HG03378 (cell line): ENCODE data around the gene INSM2.

ENCODE experiments used
- ATAC-seq: cut with Tn5 transposase; IDR thresholded peaks from one replicate; pipeline ENCODE4 v1.9.1; 2021; ENCODE audit warnings: mild to moderate bottlenecking, moderate library complexity; ENCODE audit not compliant: unreplicated experiment

INSM2 gene

DNA sequence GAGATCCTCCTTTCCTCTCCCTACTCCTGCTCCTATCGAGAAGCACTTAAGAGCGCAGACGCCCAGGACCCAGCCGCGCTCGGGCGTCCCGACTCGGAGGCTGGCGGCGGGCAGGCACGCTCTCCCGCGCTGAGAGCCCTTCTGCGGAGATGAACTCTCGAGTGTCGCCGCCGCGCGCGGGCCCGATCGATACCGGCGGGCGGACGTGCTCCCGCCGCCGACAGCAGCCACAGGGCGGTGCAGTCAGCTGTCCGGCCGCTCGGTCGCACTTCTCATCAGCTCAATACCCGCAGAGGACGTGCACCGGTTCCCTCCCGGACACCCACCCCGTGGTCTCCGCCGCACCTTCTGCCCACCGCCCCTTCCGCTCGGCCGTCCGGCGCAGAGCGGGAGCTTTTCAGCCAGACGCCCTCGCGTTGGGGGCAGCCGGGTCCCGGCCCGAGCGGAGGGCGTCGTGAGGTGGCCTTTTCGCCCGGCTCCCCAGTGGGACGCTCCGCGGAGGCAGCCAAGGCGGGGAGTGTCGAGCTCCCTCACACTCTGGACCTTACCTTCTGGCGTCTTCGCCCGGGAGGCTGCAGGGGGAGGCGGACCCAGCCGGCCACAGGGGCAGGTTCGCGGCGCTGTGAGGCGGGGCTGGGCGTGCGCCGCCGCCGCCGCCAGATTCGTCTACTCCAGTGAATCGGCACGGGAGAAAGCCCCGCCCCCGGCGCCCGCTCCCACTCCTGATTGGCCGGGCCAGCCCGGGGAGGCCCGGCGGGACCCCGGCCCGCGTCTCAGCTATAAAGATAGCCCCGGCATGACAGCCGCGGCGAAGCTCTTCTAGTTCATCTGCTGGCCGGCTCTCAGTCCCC is at the start of gene INSM2:
Gene INSM2 (plus strand): TSS at position 808 of the 851 bp plus-strand sequence. CDS start 89 bp downstream, outside the sequence.
- peak; percentile 49 for ATAC-seq

DNA sequence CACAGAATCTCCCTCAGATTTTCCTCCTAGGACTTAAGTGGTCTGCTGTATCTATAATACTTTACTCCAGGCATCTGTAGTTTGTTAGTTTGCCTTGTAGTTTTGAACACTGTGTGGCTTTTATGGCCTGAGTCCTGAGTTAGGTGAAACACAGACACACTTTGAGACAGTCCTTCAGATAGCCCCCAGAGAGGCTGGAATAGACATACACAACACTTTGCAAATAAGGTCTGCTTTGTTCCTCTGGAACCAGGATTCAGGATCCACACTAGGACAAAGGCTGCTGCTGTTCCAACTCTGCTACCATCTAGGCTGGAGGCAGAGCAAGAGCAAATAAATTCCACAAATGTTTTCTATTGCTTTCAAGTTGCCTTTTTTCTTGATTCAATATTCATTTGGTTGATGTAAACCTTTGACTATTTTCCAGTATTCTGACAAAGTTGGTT is 41.4 kb upstream of the INSM2 start:
- no peak for ATAC-seq

DNA sequence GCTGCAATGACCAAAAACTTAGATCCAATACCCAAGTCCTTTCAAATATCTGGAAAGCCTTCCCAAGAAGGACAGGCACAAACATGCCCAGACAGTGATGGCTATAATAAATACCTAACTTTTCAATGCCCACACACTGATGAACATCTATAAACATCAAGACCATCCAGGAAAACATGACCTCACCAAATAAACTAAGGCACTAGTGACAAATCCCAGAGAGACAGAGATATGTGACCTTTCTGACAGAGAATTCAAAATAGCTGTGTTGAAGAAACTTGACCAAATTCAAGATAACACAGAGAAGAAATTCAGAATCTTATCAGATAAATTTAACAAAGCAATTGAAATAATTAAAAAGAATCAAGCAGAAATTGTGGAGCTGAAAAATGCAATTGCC is 38.7 kb upstream of the INSM2 start:
- ATAC-seq, result no peak

DNA sequence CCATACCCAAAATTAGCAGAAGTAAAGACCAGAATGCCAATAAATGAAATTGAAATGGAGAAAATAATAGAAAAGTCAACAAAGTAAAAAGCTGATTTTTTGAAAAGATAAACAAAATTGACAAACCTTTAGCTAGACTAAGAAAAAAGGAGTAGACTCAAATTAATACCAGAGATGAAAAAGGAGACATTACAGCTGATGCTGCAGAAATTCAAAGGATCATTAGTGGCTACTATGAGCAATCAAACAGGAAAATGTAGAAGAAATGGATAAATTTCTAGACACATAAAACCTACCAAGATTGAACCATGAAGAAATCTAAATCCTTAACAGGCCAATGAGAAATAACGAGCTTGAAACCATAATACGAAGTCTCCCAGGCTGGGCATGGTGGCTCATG is 34.8 kb upstream of the INSM2 start:
- no peak for ATAC-seq

- no peak for ATAC-seq
These were observed 30.3 kb upstream of the INSM2 start for GRCh38 chr14:35503646-35504045.

DNA sequence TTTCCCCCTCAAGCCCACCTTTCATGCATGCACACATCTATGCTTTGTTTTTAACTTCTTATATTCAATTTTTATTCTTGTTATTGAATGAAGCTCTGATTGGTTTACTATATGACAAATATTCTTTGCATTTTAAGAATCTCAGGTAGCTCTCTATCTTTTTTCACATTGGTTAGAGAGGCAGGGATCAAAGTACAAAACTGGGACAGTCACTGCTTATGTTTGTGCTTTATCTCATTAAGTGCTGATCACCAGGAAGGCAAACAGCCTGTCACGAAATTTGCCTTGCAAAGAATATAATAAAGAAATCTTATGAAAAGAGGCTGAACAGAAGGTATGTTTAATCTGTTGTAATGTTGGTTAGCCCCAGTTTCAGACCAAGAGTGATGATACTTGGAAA is 29.7 kb upstream of the INSM2 start:
- no peak for ATAC-seq

DNA sequence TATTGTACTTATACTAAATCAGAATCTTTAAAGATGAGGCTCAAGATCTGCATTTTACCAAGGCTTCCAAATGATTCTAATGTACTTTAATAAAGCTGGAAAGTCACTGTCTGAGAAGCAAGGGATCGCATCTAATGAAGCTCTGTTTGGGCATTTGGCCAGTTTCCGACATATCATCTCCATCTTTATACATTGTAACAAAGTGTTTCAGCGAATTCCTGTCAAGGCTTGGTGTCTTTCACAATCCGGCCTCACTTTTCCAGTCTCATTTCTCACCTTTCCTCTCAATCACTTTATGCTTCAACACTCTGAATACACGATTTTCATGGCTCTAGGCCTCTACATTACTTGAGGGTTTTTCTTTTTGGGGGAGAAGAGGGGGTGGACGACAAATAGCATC is 27.5 kb upstream of the INSM2 start:
- no peak for ATAC-seq

GRCh38 chr14:35506927-35507326 is 27.0 kb upstream of the INSM2 start:
- ATAC-seq, result no peak

- no peak for ATAC-seq
These were observed 24.1 kb upstream of the INSM2 start for GRCh38 chr14:35509846-35510245.

GRCh38 chr14:35512765-35513164 is 21.2 kb upstream of the INSM2 start:
- ATAC-seq, result no peak

DNA sequence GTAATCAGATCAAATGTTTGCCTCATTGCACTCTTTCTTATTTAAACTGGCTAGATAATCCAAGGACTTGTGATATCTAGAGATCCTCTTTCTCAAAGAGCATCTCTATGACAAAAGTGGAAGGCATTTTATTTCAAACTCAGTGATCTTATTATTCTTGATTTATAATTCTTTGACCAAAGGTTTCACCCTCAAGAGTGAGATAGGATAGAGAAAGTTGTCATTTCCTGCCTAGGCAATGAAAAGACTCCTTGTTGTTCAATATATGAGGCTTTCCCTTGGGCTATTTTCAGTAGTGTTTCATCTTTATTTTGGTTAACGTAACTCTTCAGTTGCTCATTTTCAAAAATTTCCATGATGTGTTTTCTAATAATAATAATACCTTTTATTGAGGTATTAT is 18.0 kb upstream of the INSM2 start:
- no peak for ATAC-seq

GRCh38 chr14:35519986-35520385 is 14.0 kb upstream of the INSM2 start:
- ATAC-seq, result no peak

DNA sequence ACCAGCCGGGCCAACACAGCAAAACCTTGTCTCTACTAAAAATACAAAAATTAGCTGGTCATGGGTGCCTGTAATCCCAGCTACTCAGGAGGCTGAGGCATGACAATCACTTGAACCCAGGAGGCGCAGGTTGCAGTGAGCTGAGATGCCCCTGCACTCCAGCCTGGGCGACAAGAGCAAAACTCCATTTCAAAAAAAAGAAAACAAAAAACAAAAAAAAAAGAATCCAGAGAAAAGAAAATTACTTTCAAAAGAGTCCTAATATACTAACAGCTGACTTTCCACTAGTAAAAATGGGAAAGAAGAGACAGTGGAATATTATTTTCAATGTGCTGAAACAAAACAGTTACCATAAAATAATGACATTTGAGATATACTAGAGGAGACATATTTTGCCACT is 8.3 kb upstream of the INSM2 start:
- no peak for ATAC-seq

DNA sequence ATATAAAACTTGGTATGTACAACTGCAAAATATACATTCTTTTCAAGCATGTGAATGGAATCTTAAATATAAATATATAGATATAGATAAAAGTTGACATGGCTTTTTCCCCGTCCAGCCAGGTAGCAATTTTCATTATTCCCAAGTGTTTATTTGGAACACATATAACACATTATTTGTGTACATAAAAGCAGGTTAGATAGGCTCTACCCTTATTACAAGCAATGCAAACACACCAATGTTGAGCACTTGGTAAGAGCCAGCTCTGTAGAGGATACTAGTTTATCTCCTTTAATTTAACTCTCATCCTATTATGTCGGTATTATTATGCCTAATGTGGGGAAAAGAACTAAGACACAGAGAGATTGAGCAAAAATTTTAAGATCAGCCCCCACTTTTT is 7.0 kb upstream of the INSM2 start:
- no peak for ATAC-seq

DNA sequence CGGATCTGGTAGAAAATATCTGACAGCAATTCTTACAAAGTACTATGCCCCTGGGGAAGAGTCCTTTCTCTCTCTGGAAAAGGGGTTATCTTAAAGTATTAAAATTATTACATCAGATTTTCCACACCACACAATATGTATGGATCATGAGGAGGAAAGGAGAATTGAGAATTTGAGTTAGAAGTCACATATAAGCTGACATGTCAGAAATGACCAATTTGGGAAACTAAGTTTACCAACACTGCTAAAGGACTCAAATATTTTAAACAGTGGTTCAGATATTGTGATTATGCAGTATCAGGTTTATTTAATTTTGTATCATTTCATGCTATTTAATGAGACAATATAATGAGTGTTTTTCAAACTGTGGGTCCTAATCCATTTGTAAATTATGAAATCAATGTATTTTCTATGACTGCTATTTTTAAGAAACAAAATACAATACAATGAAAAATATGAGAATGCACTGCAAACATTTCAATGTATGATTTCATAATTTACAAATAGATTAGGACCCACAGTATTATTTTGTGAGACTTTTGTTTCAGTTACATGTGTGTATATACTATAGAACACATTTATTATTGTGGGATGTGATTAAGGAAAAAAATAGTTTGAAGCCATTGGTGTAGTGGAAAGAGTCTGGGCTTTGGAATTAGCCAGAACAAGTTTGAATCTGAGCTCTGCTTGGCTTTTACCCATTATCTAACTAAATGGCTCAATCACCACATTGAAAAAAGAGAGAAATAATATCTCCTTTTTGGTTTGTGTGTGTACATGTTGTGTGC is 1.8 kb upstream of the INSM2 start:
- no peak for ATAC-seq

DNA sequence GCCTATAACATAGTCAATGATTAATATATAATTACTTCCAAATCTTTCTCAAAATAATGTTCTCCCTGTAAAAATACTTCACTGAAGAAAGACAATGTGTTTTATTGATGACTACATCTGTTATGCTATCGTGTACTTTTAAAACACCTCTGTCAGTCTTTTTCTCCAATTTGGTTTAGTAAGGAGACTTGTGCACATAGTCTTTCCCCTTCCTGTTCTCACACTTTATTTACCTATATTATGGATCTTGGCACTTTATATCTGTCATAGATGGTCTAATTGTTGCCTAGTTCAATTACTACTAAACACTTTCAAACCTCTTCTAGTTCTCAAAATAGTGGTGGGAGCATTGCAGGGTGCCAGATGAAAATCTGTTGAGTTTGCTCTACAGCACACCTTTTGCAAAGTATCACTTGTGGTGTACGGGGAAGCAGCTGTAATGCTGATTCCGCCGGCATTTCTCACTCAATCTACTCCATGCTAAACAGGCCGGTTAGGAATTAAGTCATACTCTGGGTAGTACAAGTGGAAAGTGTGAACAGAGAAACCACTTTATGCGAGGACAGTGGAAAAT is 1.1 kb upstream of the INSM2 start:
- peak; percentile 12 for ATAC-seq

GRCh38 chr14:35534208-35534872 is 376 bp downstream of the INSM2 start:
- peak; percentile 21 for ATAC-seq

DNA sequence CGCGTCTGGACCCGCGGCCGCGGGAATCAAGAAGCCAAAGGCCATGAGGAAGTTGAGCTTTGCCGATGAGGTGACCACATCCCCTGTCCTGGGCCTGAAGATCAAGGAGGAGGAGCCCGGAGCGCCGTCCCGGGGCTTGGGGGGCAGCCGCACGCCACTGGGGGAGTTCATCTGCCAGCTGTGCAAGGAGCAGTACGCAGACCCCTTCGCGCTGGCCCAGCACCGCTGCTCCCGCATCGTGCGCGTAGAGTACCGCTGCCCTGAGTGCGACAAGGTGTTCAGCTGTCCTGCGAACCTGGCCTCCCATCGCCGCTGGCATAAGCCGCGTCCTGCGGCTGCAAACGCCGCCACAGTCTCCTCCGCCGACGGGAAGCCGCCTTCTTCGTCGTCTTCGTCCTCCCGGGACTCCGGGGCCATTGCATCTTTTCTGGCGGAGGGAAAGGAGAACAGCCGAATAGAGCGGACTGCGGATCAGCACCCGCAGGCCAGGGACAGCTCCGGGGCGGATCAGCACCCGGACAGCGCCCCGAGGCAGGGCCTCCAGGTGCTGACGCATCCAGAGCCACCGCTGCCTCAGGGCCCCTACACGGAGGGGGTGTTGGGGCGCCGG is 1.0 kb downstream of the INSM2 start:
- peak; percentile 52 for ATAC-seq

GRCh38 chr14:35535483-35536112 is 1.6 kb downstream of the INSM2 start:
- peak; percentile 3 for ATAC-seq

DNA sequence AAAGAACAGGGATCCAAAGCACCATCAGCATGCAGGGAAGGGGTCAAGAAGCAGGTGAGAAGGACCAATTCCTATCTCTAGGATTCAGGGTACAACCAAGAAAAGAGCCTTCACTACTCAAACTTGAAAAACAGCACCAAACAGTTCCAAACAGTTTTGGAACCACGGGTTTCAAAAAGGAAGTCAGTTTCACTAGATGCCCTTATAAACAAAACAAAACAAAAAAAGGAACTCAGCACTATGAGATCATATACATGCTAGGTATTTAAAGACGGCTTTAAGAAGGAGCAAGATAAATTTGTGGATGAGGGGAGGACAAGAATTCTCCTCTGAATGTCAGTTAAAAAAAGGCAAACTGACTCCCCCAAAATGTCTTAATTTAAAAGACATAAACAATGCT is 6.0 kb downstream of the INSM2 start:
- ATAC-seq, result no peak
